Neural cell (in vitro differentiated cells): ENCODE data around the gene C19orf53. TPM values are rescaled to one million over a fixed set of nuclear protein-coding genes. Genes with fewer than 3 reads are reported as not detected.

ENCODE experiments used
- H2AFZ ChIP-seq: fragments of 200-600, 300-800 bp; sonication (generic), shearing (Covaris generic); 2 replicates; pipeline ENCODE4 v1.6.0; 2014; ENCODE audit warnings: low read depth, mild to moderate bottlenecking, antibody characterized with exemption, low read length, moderate library complexity
- H3F3A ChIP-seq: fragments of 200-600 bp; shearing (Covaris generic); 2 replicates; pipeline ENCODE4 v1.6.1; 2016; ENCODE audit warnings: mild to moderate bottlenecking, moderate library complexity, mixed read lengths, antibody characterized with exemption, low read length; ENCODE audit not compliant: insufficient read depth, poor library complexity, severe bottlenecking
- H3K27ac ChIP-seq: fragments of 200-600, 300-800 bp; sonication (generic), shearing (Covaris generic); 2 replicates; pipeline ENCODE4 v1.5.1; 2014; ENCODE audit warnings: mild to moderate bottlenecking, low read length, moderate library complexity
- H3K27me3 ChIP-seq: fragments of 300-800, 200-600 bp; sonication (generic), shearing (Covaris generic); 2 replicates; pipeline ENCODE4 v1.6.0; 2014; ENCODE audit warnings: mild to moderate bottlenecking, low read depth, low read length, moderate library complexity; ENCODE audit not compliant: insufficient read depth
- H3K36me3 ChIP-seq: fragments of 300-800, 200-600 bp; sonication (generic), shearing (Covaris generic); 2 replicates; pipeline ENCODE4 v1.5.1; 2014; ENCODE audit warnings: mild to moderate bottlenecking, antibody characterized with exemption, low read length, moderate library complexity; ENCODE audit not compliant: insufficient read depth
- H3K4me2 ChIP-seq: fragments of 300-800, 200-600 bp; sonication (generic), shearing (Covaris generic); 2 replicates; pipeline ENCODE4 v1.6.0; 2014; ENCODE audit warnings: mild to moderate bottlenecking, low read length
- H3K4me3 ChIP-seq: fragments of 300-800, 200-600 bp; sonication (generic), shearing (Covaris generic); 2 replicates; pipeline ENCODE4 v1.5.1; 2014; ENCODE audit warnings: mild to moderate bottlenecking, low read length, moderate library complexity
- H3K79me2 ChIP-seq: fragments of 200-600 bp; shearing (Covaris generic); replicated peaks from 2 replicates; pipeline ENCODE4 v1.6.0; 2014; ENCODE audit warnings: mild to moderate bottlenecking, low read length, moderate library complexity; ENCODE audit not compliant: insufficient read depth
- H3K9ac ChIP-seq: fragments of 300-800, 200-600 bp; sonication (generic), shearing (Covaris generic); 2 replicates; pipeline ENCODE4 v1.6.1; 2016; ENCODE audit warnings: mild to moderate bottlenecking, low read length, mixed read lengths
- H3K9me2 ChIP-seq: fragments of 200-600 bp; shearing (Covaris generic); 2 replicates; pipeline ENCODE4 v1.6.1; 2016; ENCODE audit warnings: mild to moderate bottlenecking, low read length, mixed read lengths; ENCODE audit not compliant: insufficient read depth
- H3K9me3 ChIP-seq: fragments of 200-600, 300-800 bp; sonication (generic), shearing (Covaris generic); 2 replicates; pipeline ENCODE4 v1.6.1; 2016; ENCODE audit warnings: mild to moderate bottlenecking, mixed run types, low read length, moderate library complexity, mixed read lengths
- H4K20me1 ChIP-seq: fragments of 200-600 bp; shearing (Covaris generic); 2 replicates; pipeline ENCODE4 v1.6.1; 2016; ENCODE audit warnings: mild to moderate bottlenecking, mixed run types; ENCODE audit not compliant: insufficient read depth
- CTCF ChIP-seq: fragments of 450-650 bp; IDR thresholded peaks from 2 replicates; pipeline ENCODE4 v1.5.1; 2014; ENCODE audit warnings: antibody characterized with exemption, mild to moderate bottlenecking, moderate library complexity; ENCODE audit not compliant: poor library complexity, severe bottlenecking
- EP300 ChIP-seq: fragments of 450-650 bp; conservative IDR thresholded peaks from 2 replicates; pipeline ENCODE4 v1.6.1; 2014; ENCODE audit warnings: antibody characterized with exemption, mild to moderate bottlenecking, moderate library complexity; ENCODE audit not compliant: poor library complexity, severe bottlenecking
- EZH2 ChIP-seq: fragments of 200-600, 300-800 bp; shearing (Covaris generic), sonication (generic); IDR thresholded peaks from 2 replicates; pipeline ENCODE4 v1.6.1; 2014; ENCODE audit warnings: antibody characterized with exemption, low read length, borderline replicate concordance, mild to moderate bottlenecking; ENCODE audit not compliant: insufficient read depth, poor library complexity, severe bottlenecking
- MXI1 ChIP-seq: fragments of 450-650 bp; conservative IDR thresholded peaks from 2 replicates; pipeline ENCODE4 v1.6.1; 2014; ENCODE audit warnings: antibody characterized with exemption, mild to moderate bottlenecking; ENCODE audit not compliant: poor library complexity, severe bottlenecking
- POLR2AphosphoS5 ChIP-seq: IDR thresholded peaks from 2 replicates; pipeline ENCODE4 v1.6.1; 2012
- RAD21 ChIP-seq: fragments of 450-650 bp; conservative IDR thresholded peaks from 2 replicates; pipeline ENCODE4 v1.6.1; 2014; ENCODE audit warnings: antibody characterized with exemption, mild to moderate bottlenecking, moderate library complexity
- REST ChIP-seq: IDR thresholded peaks from 2 replicates; pipeline ENCODE4 v1.6.1; 2012; ENCODE audit warnings: borderline replicate concordance
- SMC3 ChIP-seq: fragments of 450-650 bp; conservative IDR thresholded peaks from 2 replicates; pipeline ENCODE4 v1.6.1; 2014; ENCODE audit warnings: antibody characterized with exemption, mild to moderate bottlenecking, moderate library complexity; ENCODE audit not compliant: poor library complexity
- TAF1 ChIP-seq: IDR thresholded peaks from 2 replicates; pipeline ENCODE4 v1.6.1; 2012; ENCODE audit warnings: low read depth
- polyA plus RNA-seq: library from polyadenylated mRNA; depleted of rRNA; stranded (reverse); fragments of >200 nt; gene quantifications from 2 replicates; pipeline ENCODE4 v1.2.3, GENCODE V29; 2014

Gene C19orf53
- polyA plus RNA-seq, 1 donor from 2014 or later, result 104 TPM

GRCh38 chr19:13734751-13735150 is 39.5 kb upstream of the C19orf53 start:
- no peaks in the 10 kb centered on the region for H4K20me1 ChIP-seq
- H3K9me3 ChIP-seq, result no peaks in the 10 kb centered on the region
- no peaks in the 10 kb centered on the region for H3K27me3 ChIP-seq
- H3K9me2 ChIP-seq, result no peaks in the 10 kb centered on the region
- no peaks in the 10 kb centered on the region for H3F3A ChIP-seq
- H2AFZ ChIP-seq, result no peak overlapping the region
- no peak overlapping the region for H3K27ac ChIP-seq
- no peak overlapping the region for H3K9ac ChIP-seq
- H3K36me3 ChIP-seq, result no peaks in the 10 kb centered on the region
- no peak for TF ChIP-seq MXI1
- TF ChIP-seq SMC3, result no peak
- TF ChIP-seq EZH2, result no peak
- TF ChIP-seq CTCF, result no peak
- TF ChIP-seq POLR2AphosphoS5, result no peak
- TF ChIP-seq REST, result no peak
- no peak for TF ChIP-seq TAF1
- TF ChIP-seq EP300, result no peak
- TF ChIP-seq RAD21, result no peak
- H3K4me2 ChIP-seq, result no peak overlapping the region
- peaks cover 4% of the 10 kb centered on the region for H3K79me2 ChIP-seq
- H3K4me3 ChIP-seq, result no peak overlapping the region

GRCh38 chr19:13738073-13738472 is 36.2 kb upstream of the C19orf53 start:
- H3K79me2 ChIP-seq, result no peaks in the 10 kb centered on the region
- H4K20me1 ChIP-seq, result no peaks in the 10 kb centered on the region
- H3F3A ChIP-seq, result no peaks in the 10 kb centered on the region
- no peak overlapping the region for H3K4me3 ChIP-seq
- H3K4me2 ChIP-seq, result no peak overlapping the region
- H3K9me3 ChIP-seq, result no peaks in the 10 kb centered on the region
- TF ChIP-seq EP300 (no peak), TAF1 (no peak), POLR2AphosphoS5 (no peak), SMC3 (no peak), CTCF (no peak), MXI1 (no peak), EZH2 (no peak), RAD21 (no peak), REST (no peak)
- H3K27ac ChIP-seq, result no peak overlapping the region
- H3K9me2 ChIP-seq, result no peaks in the 10 kb centered on the region
- H3K36me3 ChIP-seq, result no peaks in the 10 kb centered on the region
- no peaks in the 10 kb centered on the region for H3K27me3 ChIP-seq
- H2AFZ ChIP-seq, result no peak overlapping the region
- H3K9ac ChIP-seq, result no peak overlapping the region
